Astrocyte (in vitro differentiated cells and primary cell): ENCODE results near the gene INVS.

Experiments used
- CTCF ChIP-seq: IDR thresholded peaks from 2 replicates; pipeline ENCODE4 v1.5.1; 2011; ENCODE audit warnings: low read depth, mild to moderate bottlenecking, inconsistent platforms, low read length, moderate library complexity; ENCODE audit not compliant: insufficient read depth
- EZH2 ChIP-seq: IDR thresholded peaks from 2 replicates; pipeline ENCODE4 v1.6.1; 2012; ENCODE audit warnings: mild to moderate bottlenecking, low read length, inconsistent platforms; ENCODE audit not compliant: insufficient read depth

GRCh38 chr9:100098887-100099721 is at the start of gene INVS, which contains the start of gene ERP44:
- no peak for TF ChIP-seq CTCF
- TF ChIP-seq EZH2 = no peak
